Panc1 (cell line): Measurements from ENCODE around the gene C1orf74. TPM values are rescaled to one million over a fixed set of nuclear protein-coding genes. Genes with fewer than 3 reads are reported as not detected.

Experiments
- ATAC-seq: fragments of 200-7000 bp; cut with Tn5 transposase; 2 replicates; pipeline ENCODE4 v1.9.1; 2020; ENCODE audit warnings: mild to moderate bottlenecking, moderate library complexity
- BruUV-seq: library from RNA; stranded (reverse); fragments of 400-500 nt; replicated peaks from 2 replicates; lab custom pipeline; 2021; lab: Mats Ljungman, UMichigan
- CTCF ChIA-PET: fragments of 300-600 bp; sonication (Branson Sonifier 250); formaldehyde crosslinking; loops from one replicate; lab custom pipeline; 2022; ENCODE audit warnings: antibody characterized with exemption; lab: Charles Lee
- POLR2A ChIA-PET: fragments of 300-600 bp; sonication (Branson Sonifier 250); formaldehyde crosslinking; loops from one replicate; lab custom pipeline; 2022; ENCODE audit warnings: antibody characterized with exemption; lab: Charles Lee
- DNase-seq: peaks from one replicate; pipeline ENCODE4 v3.0.0-alpha.2; 2010; ENCODE audit warnings: low read depth, low spot score
- H3K27ac ChIP-seq: 2 replicates; pipeline ENCODE4 v1.5.1; 2011; ENCODE audit warnings: mild to moderate bottlenecking, low read length, inconsistent platforms
- H3K27me3 ChIP-seq: fragments of 200-500 bp; sonication (Bioruptor generic); 2 replicates; pipeline ENCODE4 v1.6.0; 2014; ENCODE audit warnings: low read length, inconsistent platforms; ENCODE audit not compliant: control insufficient read depth, insufficient read depth
- H3K36me3 ChIP-seq: fragments of 200-500 bp; sonication (Bioruptor generic); 2 replicates; pipeline ENCODE4 v1.5.1; 2014; ENCODE audit warnings: inconsistent platforms, mild to moderate bottlenecking, low read length, moderate library complexity; ENCODE audit not compliant: control insufficient read depth, insufficient read depth
- H3K4me1 ChIP-seq: 2 replicates; pipeline ENCODE4 v1.5.1; 2011; ENCODE audit warnings: inconsistent platforms, mild to moderate bottlenecking, low read length, moderate library complexity; ENCODE audit not compliant: control insufficient read depth, insufficient read depth
- H3K4me3 ChIP-seq, 2 experiments: 2 replicates each; pipeline ENCODE4 v1.5.1; 2011 to 2012; ENCODE audit warnings: low read depth in 2 of 2, low read length in 2 of 2, mild to moderate bottlenecking in 2 of 2, inconsistent platforms in 1 of 2, moderate library complexity in 1 of 2
- H3K9me3 ChIP-seq: fragments of 200-500 bp; sonication (Bioruptor generic); 2 replicates; pipeline ENCODE4 v1.5.1; 2014; ENCODE audit warnings: low read depth, mild to moderate bottlenecking, inconsistent platforms, low read length, moderate library complexity; ENCODE audit not compliant: control insufficient read depth, insufficient read depth
- CTCF ChIP-seq: fragments of 450-650 bp; IDR thresholded peaks from 2 replicates; pipeline ENCODE4 v1.5.1; 2017; ENCODE audit warnings: mild to moderate bottlenecking
- POLR2AphosphoS5 ChIP-seq: IDR thresholded peaks from 2 replicates; pipeline ENCODE4 v1.6.1; 2012; ENCODE audit warnings: mild to moderate bottlenecking, low read depth, low read length, moderate library complexity
- REST ChIP-seq, 2 experiments: IDR thresholded peaks; 2 replicates each; pipeline ENCODE4 v1.6.1; 2011 to 2012; ENCODE audit warnings: low read depth in 2 of 2, control low read depth in 1 of 2, low read length in 1 of 2, mild to moderate bottlenecking in 1 of 2, moderate library complexity in 1 of 2; ENCODE audit not compliant: insufficient read depth in 1 of 2
- SIN3A ChIP-seq: IDR thresholded peaks from 2 replicates; pipeline ENCODE4 v1.6.1; 2012; ENCODE audit warnings: low read depth, mild to moderate bottlenecking, low read length, moderate library complexity, borderline replicate concordance; ENCODE audit not compliant: insufficient read depth
- TCF7L2 ChIP-seq: IDR thresholded peaks from 2 replicates; pipeline ENCODE4 v1.6.1; 2011; ENCODE audit warnings: mild to moderate bottlenecking, low read depth, low read length, inconsistent platforms
- in situ Hi-C: cut with HindIII; loops from 2 replicates; pipeline ENCODE4 v1.10.0; 2016; ENCODE audit warnings: low sequenced_read_pairs, low pct_unique_long_range_greater_than_20kb
- intact Hi-C: fragments of 100-400 bp; cut with micrococcal nuclease; formaldehyde crosslinking; loops from one replicate; pipeline ENCODE4 v1.10.0; 2022; ENCODE audit not compliant: unreplicated experiment
- total RNA-seq: library from RNA; stranded (reverse); gene quantifications from one replicate; pipeline ENCODE4 v1.2.1, GENCODE V29; 2021; ENCODE audit not compliant: unreplicated experiment

C1orf74 gene
- total RNA-seq, 1 experiment from 2014 or later = 1.7 TPM

DNA sequence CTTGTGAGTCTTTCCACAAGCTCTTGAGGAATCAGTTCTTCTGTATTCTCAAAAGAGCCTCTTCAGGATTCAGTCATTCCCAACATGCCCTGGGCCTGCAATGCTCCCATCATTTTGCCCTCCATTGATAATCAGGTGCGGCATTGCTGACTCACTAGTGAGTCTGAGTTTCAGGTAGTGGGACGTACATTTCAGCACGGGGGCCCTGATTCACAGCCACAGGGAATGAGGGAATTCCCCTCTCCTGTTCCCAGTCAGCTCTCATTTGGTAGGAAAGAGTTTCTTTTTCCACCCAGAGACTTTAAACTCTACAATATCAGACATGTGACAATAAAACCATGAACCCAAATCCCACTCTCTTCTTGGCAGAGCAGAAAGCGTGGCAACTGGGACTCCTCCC is 25.3 kb upstream of the C1orf74 start:
- in situ Hi-C loops (no loop called here), intact Hi-C loops (no loop called here)
- H3K36me3 ChIP-seq = no peaks in the 10 kb centered on the region
- no peak overlapping the region for H3K27ac ChIP-seq
- ATAC-seq (no peak), DNase-seq (no peak)
- TF ChIP-seq POLR2AphosphoS5 = no peak
- TF ChIP-seq CTCF = no peak
- TF ChIP-seq TCF7L2 = no peak
- no peak for TF ChIP-seq REST (IDR thresholded peaks at IDR 0.05; ENCODE audit: insufficient read depth in 1 of 2, low read depth in 2 of 2, low read length in 1 of 2)
- TF ChIP-seq SIN3A = no peak
- BruUV-seq = no TSS peak
- ChIA-PET CTCF (no interaction called here), POLR2A (no interaction called here)
- H3K9me3 ChIP-seq = no peaks in the 10 kb centered on the region
- H3K27me3 ChIP-seq = no peaks in the 10 kb centered on the region
- no peaks in the 10 kb centered on the region; the same call in 1 of the 2 replicates for H3K4me1 ChIP-seq
- no peak overlapping the region for H3K4me3 ChIP-seq

DNA sequence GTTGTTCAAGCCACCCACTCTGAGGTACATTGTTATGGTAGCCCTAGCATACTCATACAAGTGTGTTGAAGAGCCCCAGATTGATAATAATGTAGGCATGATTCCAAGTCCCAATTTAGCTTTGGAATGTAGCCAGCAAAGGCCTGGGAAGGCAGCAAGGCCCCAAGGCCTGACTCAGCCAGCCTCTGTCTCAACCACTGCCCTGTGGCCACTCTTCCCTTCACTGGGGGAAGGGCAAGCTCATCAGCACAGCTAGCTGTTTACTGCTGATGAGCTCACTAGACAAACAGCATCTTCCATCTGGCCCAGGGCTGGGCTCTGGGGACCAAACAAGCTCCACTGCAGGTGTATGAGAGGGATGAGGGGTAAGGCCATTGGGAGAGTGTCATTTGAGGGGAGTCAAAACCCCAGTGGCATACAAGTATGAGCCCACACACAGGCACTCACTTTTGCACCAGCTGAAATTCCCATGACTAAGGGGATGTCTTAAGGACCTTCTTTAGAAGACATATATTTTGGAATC is 23.8 kb upstream of the C1orf74 start:
- ATAC-seq = no peak
- no peaks in the 10 kb centered on the region for H3K27me3 ChIP-seq
- intact Hi-C loops (no loop called here), in situ Hi-C loops (no loop called here)
- no peaks in the 10 kb centered on the region; the same call in 1 of the 2 replicates for H3K4me1 ChIP-seq
- no peaks in the 10 kb centered on the region for H3K36me3 ChIP-seq
- TF ChIP-seq SIN3A = no peak
- no peak for TF ChIP-seq REST (IDR thresholded peaks at IDR 0.05; ENCODE audit: insufficient read depth in 1 of 2, low read depth in 2 of 2, low read length in 1 of 2)
- no peak for TF ChIP-seq POLR2AphosphoS5
- no peak for TF ChIP-seq CTCF
- TF ChIP-seq TCF7L2 = no peak
- no TSS peak for BruUV-seq
- POLR2A ChIA-PET = no interaction called here
- H3K27ac ChIP-seq = no peak overlapping the region
- H3K9me3 ChIP-seq = no peaks in the 10 kb centered on the region
- DNase-seq = no peak
- H3K4me3 ChIP-seq = no peak overlapping the region
- CTCF ChIA-PET = interaction anchor here (1.1 kb wide), 1 partner anchor 15 kb away, joined by 3 read pairs; no protein-coding TSS in a partner anchor
